Measurements from ENCODE around the gene RETREG1.
A peak's percentile ranks its signal among the peaks of the same experiment; 100 is the strongest.

RETREG1 gene

DNA sequence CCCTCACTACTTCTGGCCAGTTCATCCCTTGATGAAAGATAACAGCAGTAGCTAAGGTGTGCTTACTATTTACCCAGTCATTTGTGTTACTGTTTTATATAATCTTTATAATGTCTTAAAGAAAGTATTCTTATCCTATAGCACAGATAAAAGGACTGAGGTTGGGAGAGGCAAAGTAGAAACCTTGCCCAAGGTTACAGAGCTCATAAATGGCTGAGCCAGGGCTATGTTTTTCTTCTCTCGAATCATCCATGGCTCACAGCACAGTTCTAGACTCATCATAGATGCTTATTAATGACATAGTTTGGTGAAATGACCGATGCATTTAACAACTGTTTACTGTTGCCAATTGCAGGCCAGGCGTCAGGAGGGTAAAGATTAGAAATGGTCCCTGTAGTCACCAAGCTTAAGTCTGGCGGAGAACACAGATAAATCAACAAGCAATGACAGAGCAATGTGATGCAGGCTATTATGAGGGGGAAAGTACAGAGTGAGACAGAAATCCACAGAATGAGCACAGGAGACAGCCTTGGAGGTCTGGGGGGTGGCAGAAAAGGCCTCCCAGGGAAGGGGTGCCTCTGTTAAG lies 85.6 kb downstream of the RETREG1 start:
- no peak for FAIRE-seq

DNA sequence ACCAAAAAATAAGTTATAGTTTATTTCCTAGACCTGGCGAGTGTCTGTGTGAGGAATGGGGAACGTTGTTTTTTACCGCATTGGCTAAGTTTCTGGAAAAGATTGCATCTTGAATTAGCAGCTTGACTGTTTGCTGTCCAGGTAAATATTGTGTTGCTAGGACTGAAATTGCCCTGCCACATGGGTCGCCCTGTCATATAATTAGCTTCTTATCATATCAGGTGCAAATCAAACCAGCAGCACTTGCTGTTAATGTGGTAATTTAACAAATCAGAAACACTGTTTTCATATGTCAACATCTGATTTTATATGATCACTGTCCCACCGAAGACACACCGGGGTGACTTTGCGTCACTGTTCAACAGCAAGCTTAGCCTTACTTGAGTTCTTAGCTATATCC lies 87.5 kb downstream of the RETREG1 start:
- FAIRE-seq = no peak
- DNase-seq (ENCODE audit: low spot score) = no peak

More for the DNA sequence above, 85.6 kb downstream of the RETREG1 start:
- no peak for DNase-seq (ENCODE audit: low spot score)

DNA sequence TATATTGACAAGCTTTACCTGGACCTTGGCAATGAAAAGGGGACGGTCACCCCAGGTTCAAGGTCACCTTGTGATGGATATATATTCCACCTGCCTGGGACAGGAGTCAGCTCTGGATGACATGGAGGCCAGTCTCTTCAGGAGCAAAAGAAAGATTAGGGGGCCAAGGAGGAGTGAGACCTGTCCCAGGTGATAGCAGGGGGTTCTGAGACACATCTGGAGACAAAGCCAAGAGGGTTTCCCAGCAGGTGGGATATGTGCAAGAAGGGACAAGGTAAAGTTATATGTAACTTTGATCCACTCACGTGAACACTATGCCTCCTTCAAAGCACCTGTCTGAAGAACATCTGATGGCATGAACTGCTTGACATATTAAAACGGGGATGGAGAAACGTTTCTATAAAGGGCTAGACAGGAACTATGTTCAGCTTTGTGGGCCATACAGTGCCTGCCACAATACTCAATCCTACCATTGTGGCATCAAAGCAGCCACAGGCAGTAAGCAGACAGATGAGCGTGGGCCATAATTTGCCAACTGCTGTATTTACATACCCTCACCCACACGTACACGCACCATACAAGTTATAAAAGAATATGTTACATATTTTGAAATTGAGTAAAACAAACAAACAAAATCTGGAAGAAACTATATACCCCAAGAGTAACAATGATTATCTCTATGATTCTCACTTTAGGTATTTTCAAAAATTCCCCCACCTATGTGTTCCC lies 88.3 kb downstream of the RETREG1 start:
- no peak for DNase-seq (ENCODE audit: low spot score)
- no peak for FAIRE-seq

DNA sequence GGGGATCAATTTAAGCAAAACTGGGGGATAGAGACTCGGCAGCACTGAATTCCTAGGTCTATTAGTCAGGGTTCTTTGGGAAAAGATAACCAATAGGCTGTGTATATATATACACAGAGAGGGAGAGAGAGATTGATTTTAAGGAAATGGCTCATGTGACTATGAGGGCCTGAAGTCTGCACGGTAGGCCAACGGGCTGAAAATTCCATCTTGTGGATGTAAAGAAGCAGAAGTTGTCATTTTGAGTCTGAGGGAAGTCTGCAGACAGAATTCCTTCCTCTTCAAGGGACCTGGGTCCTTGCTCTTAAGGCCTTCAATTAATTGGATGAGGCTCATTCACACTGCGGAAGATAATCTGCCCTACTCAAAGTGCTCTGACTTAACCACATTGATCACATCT lies 91.1 kb downstream of the RETREG1 start:
- DNase-seq (ENCODE audit: low spot score) (no peak), FAIRE-seq (no peak)

DNA sequence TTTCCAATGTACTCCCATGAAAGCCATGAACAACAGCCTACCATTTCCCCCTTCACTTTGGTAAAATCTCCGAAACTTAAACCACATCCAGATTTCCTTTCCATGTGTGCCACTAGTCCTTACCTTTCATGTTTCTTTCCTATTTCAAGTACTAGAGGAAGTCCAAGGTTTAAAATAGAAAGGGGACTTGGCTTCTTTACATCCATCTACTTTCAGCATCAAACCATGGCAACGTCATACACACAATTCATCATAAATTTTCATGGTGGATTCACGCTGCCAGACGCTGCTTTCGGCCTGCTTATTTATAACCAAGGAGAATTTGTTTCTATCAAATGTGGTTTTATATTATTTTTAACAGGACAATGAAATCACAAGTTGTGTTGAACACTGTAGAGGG lies 92.5 kb downstream of the RETREG1 start:
- DNase-seq (ENCODE audit: low spot score) = no peak
- FAIRE-seq = no peak

DNA sequence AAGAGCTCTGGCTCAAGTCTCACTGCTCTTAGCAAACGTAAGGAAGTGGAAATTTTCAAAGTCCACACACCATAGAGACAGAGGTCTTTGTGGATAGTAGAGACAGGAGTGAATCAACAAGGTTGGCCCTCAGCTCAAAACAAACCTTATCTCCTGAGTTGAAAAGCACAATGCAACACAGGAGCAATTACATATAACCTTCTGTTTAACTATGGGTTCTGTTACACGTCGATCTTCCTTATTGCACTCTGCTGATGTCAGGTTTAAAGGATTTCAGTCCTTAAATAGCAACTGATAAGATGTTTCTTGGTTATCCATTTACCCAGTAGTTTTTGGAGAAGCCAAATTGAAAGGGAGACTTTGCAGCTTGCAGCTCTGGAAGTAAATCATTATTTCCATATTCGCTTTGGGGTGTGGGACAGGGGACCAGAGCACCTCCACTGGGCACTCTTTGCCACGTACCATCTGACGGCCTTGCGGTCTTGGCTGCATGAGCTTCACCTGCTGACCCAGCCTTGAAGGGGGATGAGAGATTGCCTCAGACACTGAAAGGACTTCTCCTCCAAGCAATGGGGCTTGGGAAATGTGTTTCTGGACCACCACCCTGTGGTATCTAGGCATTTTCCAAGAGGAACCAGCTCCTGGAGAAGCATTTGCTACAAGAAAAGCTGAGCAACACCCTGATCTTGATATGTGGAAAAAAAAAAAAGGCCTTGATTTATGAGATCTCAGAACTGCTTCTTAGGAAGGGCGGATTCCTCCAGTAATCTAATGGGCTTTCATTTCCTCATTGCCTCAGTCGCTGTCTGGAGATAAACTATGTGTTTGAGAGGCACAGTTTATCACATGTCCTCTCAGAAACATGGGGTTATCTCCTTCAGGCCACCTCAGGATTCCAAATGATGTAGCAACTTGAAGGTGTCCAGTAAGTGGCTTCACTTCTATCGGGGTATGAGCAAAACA lies 95.0 kb downstream of the RETREG1 start:
- DNase-seq (ENCODE audit: low spot score) = no peak
- no peak for FAIRE-seq

DNA sequence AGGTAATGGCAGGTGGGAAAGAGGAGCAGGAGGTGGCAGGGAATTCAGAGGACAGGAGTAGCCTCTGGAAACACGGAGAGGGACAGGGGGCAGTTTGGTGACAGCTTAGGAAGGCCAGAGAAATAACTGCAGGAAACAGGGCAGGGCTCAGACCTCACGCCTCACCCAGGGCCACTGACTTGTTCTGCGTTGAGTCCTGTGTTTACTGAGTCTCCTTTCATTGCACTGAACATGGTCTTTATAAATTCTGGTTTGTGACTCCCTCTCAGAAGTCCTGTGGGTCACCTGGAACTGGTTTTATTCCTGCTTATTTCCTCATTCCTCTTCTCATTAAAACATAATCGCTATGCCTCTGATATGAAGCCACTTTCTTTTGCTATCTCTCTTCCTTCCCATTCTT lies 96.0 kb downstream of the RETREG1 start:
- FAIRE-seq = no peak
- no peak for DNase-seq (ENCODE audit: low spot score)

DNA sequence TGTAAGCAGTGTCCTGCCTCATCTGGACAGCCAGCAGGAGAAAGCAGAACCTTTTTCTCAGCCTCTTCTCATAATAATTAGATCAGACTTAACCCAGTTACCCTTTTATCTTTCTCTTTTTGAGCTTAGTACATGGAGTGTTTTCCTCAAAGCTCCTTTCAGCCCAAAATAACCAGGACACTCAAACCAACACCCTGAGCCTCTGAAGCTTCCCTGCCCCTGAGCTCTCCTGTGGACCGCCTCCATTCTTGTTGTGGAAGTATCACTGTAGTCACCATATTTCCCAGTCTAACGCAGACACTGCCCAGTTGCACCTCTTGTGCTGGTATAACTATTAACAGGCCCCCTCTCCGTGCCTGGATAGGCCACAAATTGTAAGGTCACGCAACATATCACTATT lies 97.4 kb downstream of the RETREG1 start:
- FAIRE-seq = no peak
- DNase-seq (ENCODE audit: low spot score) = no peak

DNA sequence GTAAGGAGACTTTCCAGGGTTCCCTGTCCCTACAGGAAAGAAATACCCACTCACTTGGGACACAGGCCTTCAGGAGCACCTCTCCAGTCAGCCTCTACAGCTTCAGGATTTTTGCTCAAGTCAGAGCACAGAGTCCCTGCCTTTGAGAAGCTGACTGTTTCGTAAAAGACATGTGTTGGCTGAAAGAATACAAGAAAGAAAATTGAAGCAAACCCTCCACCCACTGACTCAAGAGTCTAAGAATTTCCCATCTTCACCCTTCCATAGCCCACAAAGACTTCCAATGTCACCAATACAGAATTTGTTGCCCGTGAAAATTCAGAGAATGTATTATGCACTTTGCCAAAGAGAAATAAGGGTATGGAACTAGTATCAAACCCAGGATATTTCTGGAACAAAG lies 98.2 kb downstream of the RETREG1 start:
- DNase-seq (ENCODE audit: low spot score) = no peak
- no peak for FAIRE-seq

DNA sequence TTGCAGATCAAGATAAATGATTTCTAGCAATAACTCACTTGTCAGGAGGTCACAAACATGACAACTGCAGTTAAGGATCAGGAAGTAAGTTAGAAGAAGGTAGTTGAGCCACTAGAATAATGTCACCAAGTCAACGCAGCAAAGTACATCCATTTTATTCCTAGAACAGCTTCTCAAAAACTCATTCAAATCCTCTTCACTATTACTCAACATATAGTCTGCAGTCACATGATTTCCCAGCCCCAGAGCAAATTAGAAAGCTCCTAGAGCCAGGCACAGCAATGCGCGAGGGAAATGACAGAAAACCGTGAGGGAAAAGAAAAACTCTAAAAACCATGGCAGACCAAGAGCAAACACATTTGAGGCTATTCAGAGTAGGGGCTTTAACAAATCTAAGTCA lies 101.3 kb downstream of the RETREG1 start:
- FAIRE-seq (no peak), DNase-seq (ENCODE audit: low spot score) (no peak)

DNA sequence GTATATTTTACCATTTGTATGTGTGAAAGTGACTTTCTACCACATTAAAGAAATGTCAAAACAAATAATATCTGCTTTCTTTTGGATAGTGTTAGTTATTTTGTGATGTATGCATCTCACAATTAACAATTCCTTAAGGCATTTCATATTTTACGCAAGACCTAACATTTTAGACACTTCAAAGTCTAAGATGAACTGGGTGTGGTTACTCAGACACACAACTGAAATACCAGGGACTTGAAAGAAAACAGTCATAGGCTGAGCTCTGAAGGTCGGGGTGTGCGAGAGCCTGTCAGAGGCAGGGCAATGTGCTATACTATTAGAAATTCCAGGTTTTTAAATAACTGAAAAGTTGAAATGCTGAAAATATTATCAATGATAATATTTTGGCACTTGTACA lies 106.7 kb downstream of the RETREG1 start:
- FAIRE-seq (no peak), DNase-seq (ENCODE audit: low spot score) (no peak)

DNA sequence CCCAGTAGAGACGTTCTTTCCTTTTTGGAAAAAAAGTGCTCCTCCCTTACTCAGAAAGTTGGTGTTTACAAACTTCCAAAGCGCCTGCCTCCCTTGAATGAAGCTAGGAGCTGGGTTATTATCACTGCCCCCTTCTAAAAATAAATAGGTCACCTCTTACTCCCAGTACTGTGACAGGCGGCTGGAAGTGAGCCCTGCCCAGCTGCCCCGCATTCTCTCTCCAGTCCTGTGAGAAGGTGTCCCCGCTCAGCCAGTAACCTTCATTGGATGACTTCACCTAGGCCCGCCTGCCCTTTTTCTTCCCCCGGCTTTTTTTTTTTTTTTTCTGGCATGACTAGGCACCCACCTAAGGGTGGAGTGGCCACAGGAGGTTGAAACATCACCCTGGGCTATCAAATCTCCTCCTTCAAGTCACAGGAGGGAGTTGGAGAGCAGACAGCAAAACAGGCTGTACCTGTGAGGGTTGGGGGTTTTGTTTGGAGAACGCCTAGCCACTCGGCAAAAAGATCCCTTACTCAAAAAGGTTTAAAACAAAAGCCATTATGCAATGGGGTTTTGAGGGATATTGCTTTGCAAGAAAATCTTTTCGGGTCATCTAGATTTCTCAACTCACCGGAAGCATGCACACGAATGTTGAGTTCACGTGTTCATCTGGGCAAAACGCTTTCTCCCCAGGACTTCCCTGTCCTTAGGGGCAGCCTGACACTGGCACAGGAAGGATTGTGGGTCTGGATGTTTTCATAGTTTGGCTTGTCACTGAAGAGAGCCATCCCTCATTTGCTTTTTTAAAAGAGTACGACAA lies 107.9 kb downstream of the RETREG1 start:
- DNase-seq (ENCODE audit: low spot score) = peak; percentile 76
- FAIRE-seq = peak; percentile 93

DNA sequence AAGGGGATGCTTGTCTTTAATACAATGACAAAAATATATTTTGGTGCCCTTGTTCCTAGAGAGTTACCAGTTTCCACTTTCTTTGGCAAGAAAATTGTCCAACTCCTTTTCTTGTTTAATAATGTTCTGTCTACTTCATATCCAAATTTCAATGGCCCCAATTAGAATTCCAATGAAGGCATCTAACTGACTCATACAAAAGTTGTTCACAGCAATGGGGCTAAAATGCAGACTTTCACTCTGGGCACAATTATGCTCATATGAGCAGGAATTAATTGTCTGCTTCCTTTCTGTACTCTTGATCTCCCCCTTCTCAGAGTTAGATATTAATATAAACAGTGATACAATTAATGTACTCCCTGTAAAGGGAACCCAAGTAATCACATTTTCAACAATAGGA lies 109.1 kb downstream of the RETREG1 start:
- DNase-seq (ENCODE audit: low spot score) (no peak), FAIRE-seq (no peak)

DNA sequence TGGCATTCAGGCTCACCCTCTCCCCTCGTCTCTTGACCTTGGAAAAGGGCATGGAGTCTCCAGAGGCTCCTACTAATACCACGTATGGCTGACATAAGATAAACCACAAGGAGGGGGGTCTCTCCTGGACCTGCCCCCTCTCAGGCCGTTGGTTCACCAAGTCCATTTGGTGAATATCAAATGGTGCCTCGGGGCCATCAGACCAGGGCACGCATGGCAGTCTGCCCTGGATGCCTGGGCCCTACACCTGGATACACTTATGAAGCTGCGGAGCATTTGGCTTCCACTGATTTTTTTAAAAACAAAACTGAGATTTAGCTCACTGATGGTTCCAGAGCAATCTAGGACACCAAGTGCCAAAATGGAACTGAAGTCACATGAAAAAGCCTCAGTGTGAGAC lies 110.9 kb downstream of the RETREG1 start:
- no peak for FAIRE-seq
- DNase-seq (ENCODE audit: low spot score) = no peak

DNA sequence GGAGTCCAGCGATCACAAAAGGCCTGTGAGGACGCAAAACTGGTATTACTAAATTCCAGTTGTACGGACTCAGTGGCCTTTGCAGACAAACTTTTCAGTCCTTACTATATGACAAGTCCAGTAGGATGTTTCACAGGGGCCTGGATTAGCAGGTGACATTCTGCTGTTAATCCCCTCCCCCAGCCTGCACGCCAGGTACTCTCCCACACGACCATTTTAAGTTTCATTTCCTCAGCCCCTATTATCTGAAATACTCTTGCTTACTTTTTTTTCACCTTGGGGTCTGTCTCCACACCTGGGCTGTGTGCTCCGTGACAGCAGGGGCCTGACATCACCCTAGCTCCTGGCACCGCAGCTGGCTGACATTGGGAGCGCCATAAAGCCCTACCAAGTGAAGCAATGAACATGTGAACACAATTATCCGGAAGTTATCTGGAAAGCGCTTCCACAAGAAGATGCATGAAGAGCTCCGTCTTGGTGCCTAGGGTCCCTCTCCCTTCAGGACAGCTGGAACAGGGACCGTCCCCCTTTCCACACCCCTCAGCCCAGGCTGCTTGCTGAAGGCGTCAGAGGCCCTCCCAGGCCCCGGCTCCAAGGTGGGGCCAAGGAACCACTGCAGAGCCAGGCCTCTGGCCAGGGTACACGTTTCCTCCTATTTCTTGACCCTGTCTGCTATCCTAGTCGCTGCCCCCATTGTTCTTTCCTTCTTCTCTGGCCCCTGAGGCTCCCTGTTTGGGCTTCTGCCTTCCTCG lies 111.5 kb downstream of the RETREG1 start:
- FAIRE-seq (no peak), DNase-seq (ENCODE audit: low spot score) (no peak)

DNA sequence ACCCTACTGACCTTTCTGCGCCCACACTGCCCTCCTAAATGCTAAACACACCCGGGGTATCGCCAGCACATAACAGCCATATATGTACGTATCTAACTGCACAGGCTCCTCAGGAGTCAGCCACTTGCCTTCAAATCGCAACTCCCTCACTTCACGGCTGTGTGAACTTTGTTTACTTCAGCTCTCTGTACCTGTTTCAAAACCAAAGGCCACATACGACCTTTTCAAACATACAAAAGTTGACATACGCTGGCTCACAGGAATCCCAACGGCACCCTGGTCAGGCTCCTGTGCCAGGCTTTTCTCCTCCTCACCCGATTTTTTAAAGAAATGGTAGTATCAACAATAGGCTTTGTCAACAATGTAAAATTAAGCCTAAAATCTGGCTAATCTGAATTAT lies 112.2 kb downstream of the RETREG1 start:
- FAIRE-seq (no peak), DNase-seq (ENCODE audit: low spot score) (no peak)

DNA sequence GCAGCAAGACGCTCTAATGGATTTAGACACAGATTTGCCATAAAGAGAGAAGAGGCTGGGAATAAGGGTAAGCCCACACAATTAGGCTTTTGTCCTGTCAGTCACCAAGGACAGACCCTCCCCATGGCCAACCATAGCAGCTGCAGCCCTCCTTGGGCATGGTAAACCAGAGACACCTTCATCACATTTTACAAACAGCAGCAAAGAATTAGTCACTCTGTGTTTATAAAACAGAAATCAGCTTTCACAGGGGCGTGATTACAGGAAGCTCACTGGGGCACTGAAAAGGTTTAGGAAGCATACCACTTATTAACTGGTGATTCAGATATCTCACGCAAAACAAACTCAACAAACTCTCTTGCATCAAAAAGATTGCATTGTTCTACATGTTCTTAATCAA lies 113.9 kb downstream of the RETREG1 start:
- FAIRE-seq = peak; percentile 40

DNA sequence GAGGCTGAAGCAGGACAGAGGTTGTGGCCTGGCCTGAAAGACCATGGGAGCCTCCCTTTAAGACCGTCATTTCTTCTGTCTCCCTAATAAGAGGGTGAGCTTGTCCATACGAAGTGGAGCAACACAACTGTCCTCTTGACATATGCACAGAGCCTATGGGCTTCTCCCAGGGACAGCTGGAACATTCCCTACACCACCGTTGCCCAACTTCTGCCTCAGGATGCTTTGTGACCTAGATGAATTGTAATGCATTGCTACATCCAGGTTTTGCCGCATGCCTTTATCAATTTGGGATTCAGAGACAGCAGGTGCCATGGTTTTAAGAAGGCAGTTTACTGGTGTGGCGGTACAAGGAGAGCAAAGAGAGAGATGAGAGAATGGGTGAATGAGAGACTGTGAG lies 116.8 kb downstream of the RETREG1 start:
- FAIRE-seq (no peak), DNase-seq (ENCODE audit: low spot score) (no peak)

More for the DNA sequence above, 113.9 kb downstream of the RETREG1 start:
- DNase-seq (ENCODE audit: low spot score) = no peak

DNA sequence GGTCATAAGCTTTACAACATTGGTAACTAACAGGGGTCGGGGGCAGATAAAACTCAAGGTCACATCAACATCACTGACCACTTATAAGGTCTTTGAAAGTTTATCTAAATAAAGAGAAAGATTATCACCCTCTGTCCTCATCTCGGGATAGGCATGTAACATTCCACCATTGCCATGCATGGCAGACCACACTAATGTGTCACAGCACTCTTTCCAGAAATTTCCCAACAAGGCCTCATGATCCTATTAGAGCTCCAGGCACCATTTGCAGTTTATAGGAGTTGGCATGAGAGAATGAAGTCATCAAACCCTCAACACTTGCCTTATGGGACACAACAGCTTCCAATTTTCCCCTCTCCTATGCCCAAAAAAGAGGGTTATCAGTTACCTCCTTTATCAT lies 119.3 kb downstream of the RETREG1 start:
- DNase-seq (ENCODE audit: low spot score) (no peak), FAIRE-seq (no peak)

DNA sequence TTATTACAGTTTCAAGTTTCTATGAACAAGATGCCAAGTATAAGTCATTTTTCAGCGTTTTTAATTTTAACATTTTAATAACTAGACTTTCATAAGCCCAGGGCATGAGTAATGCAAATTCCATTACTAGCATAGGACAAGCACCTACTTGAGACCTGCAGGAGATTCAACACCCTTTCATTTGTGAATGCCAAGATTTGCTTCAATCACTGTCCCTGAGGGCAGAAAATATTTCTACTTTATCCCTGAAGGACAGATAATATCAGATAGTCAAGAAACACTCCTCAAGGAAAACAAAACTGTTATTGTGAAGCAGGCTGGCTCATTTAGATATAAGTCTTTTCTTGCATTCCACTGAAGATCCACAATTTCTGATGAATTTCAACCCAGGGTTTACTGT lies 123.5 kb downstream of the RETREG1 start:
- FAIRE-seq (no peak), DNase-seq (ENCODE audit: low spot score) (no peak)
